ENCODE results near the gene POU5F2.

Gene POU5F2

GRCh38 chr5:93721071-93721470 is 20.3 kb downstream of the POU5F2 start:
- TF ChIP-seq, protein P1, sequence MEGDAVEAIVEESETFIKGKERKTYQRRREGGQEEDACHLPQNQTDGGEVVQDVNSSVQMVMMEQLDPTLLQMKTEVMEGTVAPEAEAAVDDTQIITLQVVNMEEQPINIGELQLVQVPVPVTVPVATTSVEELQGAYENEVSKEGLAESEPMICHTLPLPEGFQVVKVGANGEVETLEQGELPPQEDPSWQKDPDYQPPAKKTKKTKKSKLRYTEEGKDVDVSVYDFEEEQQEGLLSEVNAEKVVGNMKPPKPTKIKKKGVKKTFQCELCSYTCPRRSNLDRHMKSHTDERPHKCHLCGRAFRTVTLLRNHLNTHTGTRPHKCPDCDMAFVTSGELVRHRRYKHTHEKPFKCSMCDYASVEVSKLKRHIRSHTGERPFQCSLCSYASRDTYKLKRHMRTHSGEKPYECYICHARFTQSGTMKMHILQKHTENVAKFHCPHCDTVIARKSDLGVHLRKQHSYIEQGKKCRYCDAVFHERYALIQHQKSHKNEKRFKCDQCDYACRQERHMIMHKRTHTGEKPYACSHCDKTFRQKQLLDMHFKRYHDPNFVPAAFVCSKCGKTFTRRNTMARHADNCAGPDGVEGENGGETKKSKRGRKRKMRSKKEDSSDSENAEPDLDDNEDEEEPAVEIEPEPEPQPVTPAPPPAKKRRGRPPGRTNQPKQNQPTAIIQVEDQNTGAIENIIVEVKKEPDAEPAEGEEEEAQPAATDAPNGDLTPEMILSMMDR (IDR thresholded peaks at IDR 0.05; ENCODE audit: control insufficient read depth, extremely low read depth, insufficient read depth), result no peak
- no peak overlapping the region for H3K4me3 ChIP-seq (ENCODE audit: low read depth, low read length)
- no peak for DNase-seq (ENCODE audit: low read depth)

- no peak for DNase-seq (ENCODE audit: low read depth)
- no peak overlapping the region for H3K4me3 ChIP-seq (ENCODE audit: low read depth, low read length)
- TF ChIP-seq, protein P1 (IDR thresholded peaks at IDR 0.05; ENCODE audit: control insufficient read depth, extremely low read depth, insufficient read depth), result no peak
Observed at GRCh38 chr5:93717162-93717561, 24.2 kb downstream of the POU5F2 start.

DNA sequence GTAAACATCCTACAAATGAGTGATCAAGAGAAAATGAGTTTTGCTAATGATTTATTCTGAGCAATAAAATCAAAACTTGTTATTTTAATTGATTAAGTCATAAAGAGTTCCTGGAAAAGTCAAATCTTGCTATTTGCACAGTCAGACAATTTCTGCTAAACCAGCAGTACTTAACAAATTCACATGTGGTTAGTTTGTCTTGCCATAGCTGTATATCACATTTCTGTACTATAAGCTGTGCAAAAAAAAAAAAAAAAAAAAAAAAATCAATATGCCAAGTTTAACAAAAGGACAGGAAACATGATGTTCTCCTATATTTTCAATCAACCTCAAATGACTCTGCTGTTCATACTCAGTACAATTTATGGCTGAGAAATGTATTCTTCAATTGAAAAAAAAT is 24.9 kb downstream of the POU5F2 start:
- H3K4me3 ChIP-seq (ENCODE audit: low read depth, low read length), result no peak overlapping the region
- TF ChIP-seq, protein P1 (IDR thresholded peaks at IDR 0.05; ENCODE audit: control insufficient read depth, extremely low read depth, insufficient read depth), result no peak
- DNase-seq (ENCODE audit: low read depth), result no peak

DNA sequence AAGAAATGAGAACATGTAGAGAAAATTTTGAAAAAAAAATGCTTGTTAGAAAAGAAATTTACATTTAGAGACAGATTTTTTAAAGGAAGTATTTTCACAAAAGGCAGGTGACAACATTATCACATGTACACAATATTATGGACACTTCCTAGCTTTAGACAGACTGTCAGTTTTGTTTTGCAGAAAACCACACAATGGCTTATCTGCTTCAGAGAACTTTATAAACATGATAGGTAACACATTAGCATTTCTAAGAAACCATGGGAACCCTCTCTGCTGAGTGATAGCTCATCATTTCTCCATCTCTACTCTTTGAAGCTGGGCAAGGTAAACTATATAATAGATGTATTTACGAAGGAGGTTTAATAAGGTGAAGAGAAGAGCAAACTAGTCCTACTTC is 25.6 kb downstream of the POU5F2 start:
- TF ChIP-seq, protein P1 (IDR thresholded peaks at IDR 0.05; ENCODE audit: control insufficient read depth, extremely low read depth, insufficient read depth), result no peak
- DNase-seq (ENCODE audit: low read depth), result no peak

DNA sequence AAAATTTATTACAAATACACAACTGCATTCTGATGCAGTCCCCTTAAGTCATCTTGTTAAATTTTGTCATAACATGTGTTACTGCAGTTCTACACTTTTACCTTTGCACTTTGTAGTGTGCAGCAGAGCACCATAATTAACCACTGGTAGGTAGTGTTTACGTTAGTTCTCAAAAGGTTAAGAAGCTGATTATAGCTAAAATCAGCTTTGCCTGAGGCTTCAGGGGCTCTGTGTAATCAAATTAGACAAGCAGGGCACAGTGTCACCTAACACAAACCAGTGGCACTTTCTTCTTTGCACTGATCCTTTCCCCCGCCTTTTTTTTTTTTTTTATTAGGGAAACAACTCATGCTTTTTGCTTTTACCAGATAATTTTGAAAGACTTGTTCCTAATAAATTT is 26.1 kb downstream of the POU5F2 start:
- H3K4me3 ChIP-seq (ENCODE audit: low read depth, low read length), result no peak overlapping the region
- TF ChIP-seq, protein P1 (IDR thresholded peaks at IDR 0.05; ENCODE audit: control insufficient read depth, extremely low read depth, insufficient read depth), result no peak
- DNase-seq (ENCODE audit: low read depth), result no peak

More for the DNA sequence above, 25.6 kb downstream of the POU5F2 start:
- no peak overlapping the region for H3K4me3 ChIP-seq (ENCODE audit: low read depth, low read length)

- H3K4me3 ChIP-seq (ENCODE audit: low read depth, low read length), result no peak overlapping the region
- TF ChIP-seq, protein P1 (IDR thresholded peaks at IDR 0.05; ENCODE audit: control insufficient read depth, extremely low read depth, insufficient read depth), result no peak
- no peak for DNase-seq (ENCODE audit: low read depth)
Observed at GRCh38 chr5:93708442-93708841, 33.0 kb downstream of the POU5F2 start.

DNA sequence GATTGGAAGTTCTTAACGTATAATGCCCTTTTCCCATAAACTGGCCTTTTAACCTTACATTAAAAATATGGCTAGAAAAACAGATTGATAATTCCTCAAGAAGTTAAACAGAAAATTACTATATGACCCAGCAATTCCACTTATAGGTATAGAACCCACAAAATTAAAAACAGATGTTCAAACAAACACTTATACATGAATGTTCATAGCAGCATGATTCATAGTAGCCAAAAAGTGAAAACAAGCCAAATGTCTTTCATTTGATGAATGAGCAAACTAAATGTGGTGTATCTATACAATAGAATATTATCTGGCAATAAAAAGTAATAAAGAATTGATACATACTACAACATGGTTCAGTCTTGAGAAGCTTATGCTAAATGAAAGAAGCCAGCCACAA is 35.5 kb downstream of the POU5F2 start:
- no peak overlapping the region for H3K4me3 ChIP-seq (ENCODE audit: low read depth, low read length)
- DNase-seq (ENCODE audit: low read depth), result no peak
- TF ChIP-seq, protein P1 (IDR thresholded peaks at IDR 0.05; ENCODE audit: control insufficient read depth, extremely low read depth, insufficient read depth), result no peak

Data from LNCaP clone FGC (cell line).